ENCODE measurements around the gene MCCC1. TPM values are rescaled to one million over a fixed set of nuclear protein-coding genes. Genes with fewer than 3 reads are reported as not detected.

MCCC1 gene
- total RNA-seq, 1 experiment from 2014 or later = 42.8 TPM

DNA sequence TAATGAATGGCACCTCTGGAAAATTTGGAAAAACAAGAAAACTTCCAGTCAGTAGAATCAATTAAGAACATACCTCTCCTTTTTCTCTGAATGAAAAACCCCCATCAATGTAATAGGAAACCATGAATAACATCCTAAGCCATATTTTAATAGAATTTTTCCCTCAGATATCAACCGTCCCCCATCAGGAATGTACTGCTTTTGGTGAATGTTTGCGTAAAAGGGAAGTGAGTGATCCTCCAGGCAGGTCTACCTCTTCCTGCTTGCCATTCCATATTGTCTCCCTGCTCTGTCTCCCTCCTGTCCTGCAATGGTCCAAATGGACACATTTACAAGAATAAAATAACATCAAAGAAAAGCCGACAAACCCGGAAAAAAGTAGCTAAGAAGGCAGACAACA lies 32.4 kb upstream of the MCCC1 start:
- POLR2A ChIA-PET = no interaction called here
- H3K9me3 ChIP-seq = no peaks in the 10 kb centered on the region; the same call in 1 of the 2 replicates
- DNase-seq = no peak
- no peaks in the 10 kb centered on the region for H3K27me3 ChIP-seq (replicated peaks; ENCODE audit: control insufficient read depth, insufficient read depth, low read length)
- H3K36me3 ChIP-seq (ENCODE audit: control insufficient read depth, insufficient read depth, low read length) = no peaks in the 10 kb centered on the region
- no peak overlapping the region for H3K4me3 ChIP-seq (ENCODE audit: low read depth, low read length)
- H3K4me1 ChIP-seq = no peaks in the 10 kb centered on the region
- CTCF ChIA-PET = no interaction called here
- intact Hi-C loops (cut with micrococcal nuclease; ENCODE audit: unreplicated experiment) = no loop called here
- Mint-ChIP-seq H3K4me1 (ENCODE audit: low read depth, unreplicated experiment) (no peaks in the 10 kb centered on the region), H3K9me3 (ENCODE audit: unreplicated experiment) (peaks cover 23% of the 10 kb centered on the region), H3K4me3 (ENCODE audit: unreplicated experiment) (no peak overlapping the region), H3K36me3 (ENCODE audit: insufficient read depth, unreplicated experiment) (no peaks in the 10 kb centered on the region), H3K27me3 (ENCODE audit: insufficient read depth, unreplicated experiment) (no peaks in the 10 kb centered on the region), H3K27ac (ENCODE audit: unreplicated experiment) (no peak overlapping the region)
- BruUV-seq (replicated peaks) = no TSS peak
- TF ChIP-seq, protein P1, sequence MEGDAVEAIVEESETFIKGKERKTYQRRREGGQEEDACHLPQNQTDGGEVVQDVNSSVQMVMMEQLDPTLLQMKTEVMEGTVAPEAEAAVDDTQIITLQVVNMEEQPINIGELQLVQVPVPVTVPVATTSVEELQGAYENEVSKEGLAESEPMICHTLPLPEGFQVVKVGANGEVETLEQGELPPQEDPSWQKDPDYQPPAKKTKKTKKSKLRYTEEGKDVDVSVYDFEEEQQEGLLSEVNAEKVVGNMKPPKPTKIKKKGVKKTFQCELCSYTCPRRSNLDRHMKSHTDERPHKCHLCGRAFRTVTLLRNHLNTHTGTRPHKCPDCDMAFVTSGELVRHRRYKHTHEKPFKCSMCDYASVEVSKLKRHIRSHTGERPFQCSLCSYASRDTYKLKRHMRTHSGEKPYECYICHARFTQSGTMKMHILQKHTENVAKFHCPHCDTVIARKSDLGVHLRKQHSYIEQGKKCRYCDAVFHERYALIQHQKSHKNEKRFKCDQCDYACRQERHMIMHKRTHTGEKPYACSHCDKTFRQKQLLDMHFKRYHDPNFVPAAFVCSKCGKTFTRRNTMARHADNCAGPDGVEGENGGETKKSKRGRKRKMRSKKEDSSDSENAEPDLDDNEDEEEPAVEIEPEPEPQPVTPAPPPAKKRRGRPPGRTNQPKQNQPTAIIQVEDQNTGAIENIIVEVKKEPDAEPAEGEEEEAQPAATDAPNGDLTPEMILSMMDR (IDR thresholded peaks at IDR 0.05; ENCODE audit: insufficient read depth in 1 of 2, low read depth in 1 of 2, low read length in 1 of 2, severe bottlenecking in 1 of 2, unreplicated experiment in 1 of 2) = no peak

DNA sequence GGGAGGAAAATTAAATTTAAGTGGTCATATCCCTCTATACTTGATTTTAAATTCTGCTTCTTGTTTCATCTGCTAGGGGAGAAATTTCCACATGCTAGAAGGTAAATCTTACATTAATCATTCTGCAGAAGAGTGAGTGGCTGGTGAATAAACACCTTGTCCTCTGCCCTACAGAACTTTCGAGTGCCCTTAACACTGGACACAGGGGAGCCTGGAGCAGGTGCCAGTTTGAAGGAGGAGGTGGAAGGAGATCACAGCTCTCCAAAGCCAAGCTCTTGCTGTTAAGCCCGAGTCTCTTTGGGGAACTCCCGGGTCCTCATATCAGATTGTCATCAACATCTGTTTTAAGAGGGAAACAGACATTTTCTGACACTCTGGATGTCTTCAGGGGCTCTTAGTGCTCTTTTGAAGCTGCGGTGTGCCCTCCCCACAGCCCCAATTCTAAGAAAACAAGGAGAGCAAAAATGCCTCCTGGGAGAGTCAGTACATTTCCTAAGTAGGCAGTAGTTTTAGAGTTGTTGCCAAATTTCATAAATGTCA lies 32.0 kb upstream of the MCCC1 start:
- Histone ChIP-seq H3K4me3 (ENCODE audit: low read depth, low read length) (no peak overlapping the region), H3K27me3 (replicated peaks; ENCODE audit: control insufficient read depth, insufficient read depth, low read length) (no peaks in the 10 kb centered on the region), H3K36me3 (ENCODE audit: control insufficient read depth, insufficient read depth, low read length) (no peaks in the 10 kb centered on the region), H3K4me1 (no peaks in the 10 kb centered on the region), H3K9me3 (no peaks in the 10 kb centered on the region; the same call in 1 of the 2 replicates)
- H3K4me3 Mint-ChIP-seq (ENCODE audit: unreplicated experiment) = no peak overlapping the region
- no peaks in the 10 kb centered on the region for H3K27me3 Mint-ChIP-seq (ENCODE audit: insufficient read depth, unreplicated experiment)
- TF ChIP-seq, protein P1 (IDR thresholded peaks at IDR 0.05; ENCODE audit: insufficient read depth in 1 of 2, low read depth in 1 of 2, low read length in 1 of 2, severe bottlenecking in 1 of 2, unreplicated experiment in 1 of 2) = no peak
- DNase-seq = no peak
- H3K36me3 Mint-ChIP-seq (ENCODE audit: insufficient read depth, unreplicated experiment) = no peaks in the 10 kb centered on the region
- intact Hi-C loops (cut with micrococcal nuclease; ENCODE audit: unreplicated experiment) = no loop called here
- no peaks in the 10 kb centered on the region for H3K4me1 Mint-ChIP-seq (ENCODE audit: low read depth, unreplicated experiment)
- ChIA-PET POLR2A (no interaction called here), CTCF (no interaction called here)
- no TSS peak for BruUV-seq (replicated peaks)
- no peak overlapping the region for H3K27ac Mint-ChIP-seq (ENCODE audit: unreplicated experiment)
- H3K9me3 Mint-ChIP-seq (ENCODE audit: unreplicated experiment) = peaks cover 23% of the 10 kb centered on the region

DNA sequence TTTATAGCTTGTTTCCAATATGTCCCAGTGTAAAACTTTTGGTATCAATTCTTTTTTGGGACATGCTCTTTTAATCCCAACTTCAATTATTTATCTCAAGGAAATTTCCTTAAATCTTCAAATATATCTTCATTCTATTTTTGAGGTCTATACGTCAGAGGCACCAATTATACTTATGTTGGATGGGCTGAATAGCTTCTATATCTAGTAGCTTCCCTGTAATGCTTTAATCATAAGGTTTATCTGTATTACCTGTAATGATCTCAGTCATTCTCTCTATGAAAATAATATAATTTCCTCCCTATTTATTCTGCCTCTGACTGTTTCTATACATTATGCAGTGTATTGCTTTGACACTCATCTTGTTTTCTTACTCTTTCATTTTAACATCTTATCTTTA lies 29.9 kb upstream of the MCCC1 start:
- no TSS peak for BruUV-seq (replicated peaks)
- POLR2A ChIA-PET = no interaction called here
- CTCF ChIA-PET = interaction anchor here (0.7 kb wide), 1 partner anchor 324 kb away, joined by 3 read pairs; no protein-coding TSS in a partner anchor
- Histone ChIP-seq H3K27me3 (replicated peaks; ENCODE audit: control insufficient read depth, insufficient read depth, low read length) (no peaks in the 10 kb centered on the region), H3K9me3 (no peaks in the 10 kb centered on the region; the same call in 1 of the 2 replicates), H3K36me3 (ENCODE audit: control insufficient read depth, insufficient read depth, low read length) (no peaks in the 10 kb centered on the region), H3K4me3 (ENCODE audit: low read depth, low read length) (no peak overlapping the region), H3K4me1 (no peaks in the 10 kb centered on the region)
- Mint-ChIP-seq H3K36me3 (ENCODE audit: insufficient read depth, unreplicated experiment) (no peaks in the 10 kb centered on the region), H3K27me3 (ENCODE audit: insufficient read depth, unreplicated experiment) (no peaks in the 10 kb centered on the region), H3K9me3 (ENCODE audit: unreplicated experiment) (peaks cover 23% of the 10 kb centered on the region), H3K4me1 (ENCODE audit: low read depth, unreplicated experiment) (no peaks in the 10 kb centered on the region), H3K27ac (ENCODE audit: unreplicated experiment) (no peak overlapping the region), H3K4me3 (ENCODE audit: unreplicated experiment) (no peak overlapping the region)
- TF ChIP-seq, protein P1 (IDR thresholded peaks at IDR 0.05; ENCODE audit: insufficient read depth in 1 of 2, low read depth in 1 of 2, low read length in 1 of 2, severe bottlenecking in 1 of 2, unreplicated experiment in 1 of 2) = no peak
- intact Hi-C loops (cut with micrococcal nuclease; ENCODE audit: unreplicated experiment) = no loop called here
- no peak for DNase-seq

Measured in Caco-2 (cell line).